GM13977 (cell line): ENCODE results near the gene MEF2C.

ENCODE experiments used
- DNase-seq: peaks from one replicate; pipeline ENCODE4 v3.0.0; 2012; ENCODE audit warnings: low spot score
- CTCF ChIP-seq: IDR thresholded peaks from 2 replicates; pipeline ENCODE4 v1.5.1; 2012; ENCODE audit warnings: mild to moderate bottlenecking, control low read depth; ENCODE audit not compliant: insufficient read depth; ENCODE audit errors: extremely low read depth, missing control alignments
- in situ Hi-C: fragments of 300-500 bp; cut with MboI; formaldehyde crosslinking; loops from one replicate; pipeline ENCODE4 v1.12.0; 2022; ENCODE audit warnings: low sequenced_read_pairs, low pct_unique_long_range_greater_than_20kb, mixed read lengths, inconsistent platforms; ENCODE audit not compliant: unreplicated experiment

The MEF2C gene

GRCh38 chr5:88748666-88749065, 134.3 kb downstream of the MEF2C start:
- in situ Hi-C loops = loop anchor here (25.0 kb wide), 1 partner anchor 539 kb away; no protein-coding TSS in a partner anchor
- DNase-seq = no peak
- TF ChIP-seq CTCF = no peak

DNA sequence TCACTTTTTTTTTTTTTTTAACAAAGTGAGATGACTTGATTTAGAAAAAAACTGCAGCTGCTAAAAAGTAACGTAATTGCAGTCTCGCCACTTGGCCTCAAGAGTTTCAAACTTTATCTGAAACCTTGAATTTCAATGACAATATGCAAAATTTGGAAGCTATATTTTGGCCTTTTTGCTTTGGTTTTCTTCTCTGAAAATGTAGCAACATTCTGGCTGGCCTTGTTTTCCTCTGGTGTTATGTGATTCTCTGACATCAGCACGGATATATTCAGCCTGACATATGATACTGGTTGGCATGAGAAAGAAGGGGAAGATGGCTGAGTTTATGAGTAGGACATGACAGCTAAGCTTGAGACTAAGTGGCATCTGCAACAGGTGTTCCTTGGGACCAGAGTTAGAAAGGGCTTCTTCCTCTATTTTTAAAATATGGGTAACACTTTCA, 136.5 kb downstream of the MEF2C start:
- no peak for TF ChIP-seq CTCF
- no peak for DNase-seq
- in situ Hi-C loops = loop anchor here (25.0 kb wide), 1 partner anchor 541 kb away; no protein-coding TSS in a partner anchor

DNA sequence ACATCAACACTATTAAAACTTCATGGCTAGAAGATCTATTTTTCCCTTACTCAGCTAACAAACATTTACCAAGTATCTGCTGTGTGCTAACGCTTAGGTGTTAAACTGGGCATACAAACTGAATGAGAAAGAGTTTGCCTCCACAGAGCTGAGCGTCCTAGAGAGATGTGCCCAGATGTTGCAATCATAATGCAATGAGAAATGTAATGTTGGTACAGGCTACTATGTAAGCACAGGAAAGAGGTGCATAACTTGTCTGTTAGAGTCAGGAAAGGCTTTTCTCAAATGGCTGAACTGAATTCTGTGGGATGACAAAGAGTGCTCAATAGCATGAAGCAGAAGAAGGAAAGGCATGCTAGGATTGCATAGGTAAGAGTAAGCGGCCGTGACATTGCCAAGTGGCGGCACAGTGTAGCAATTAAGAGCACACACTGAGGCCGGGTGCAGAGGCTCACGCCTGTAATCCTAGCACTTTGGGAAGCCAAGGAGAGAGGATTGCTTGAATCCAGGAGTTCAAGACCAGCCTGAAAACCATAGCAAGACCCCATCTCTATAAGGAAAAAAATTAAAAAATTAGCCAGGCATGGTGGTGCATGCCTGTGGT, 137.8 kb downstream of the MEF2C start:
- in situ Hi-C loops = loop anchor here (25.0 kb wide), 1 partner anchor 542 kb away; no protein-coding TSS in a partner anchor
- TF ChIP-seq CTCF = no peak
- no peak for DNase-seq

DNA sequence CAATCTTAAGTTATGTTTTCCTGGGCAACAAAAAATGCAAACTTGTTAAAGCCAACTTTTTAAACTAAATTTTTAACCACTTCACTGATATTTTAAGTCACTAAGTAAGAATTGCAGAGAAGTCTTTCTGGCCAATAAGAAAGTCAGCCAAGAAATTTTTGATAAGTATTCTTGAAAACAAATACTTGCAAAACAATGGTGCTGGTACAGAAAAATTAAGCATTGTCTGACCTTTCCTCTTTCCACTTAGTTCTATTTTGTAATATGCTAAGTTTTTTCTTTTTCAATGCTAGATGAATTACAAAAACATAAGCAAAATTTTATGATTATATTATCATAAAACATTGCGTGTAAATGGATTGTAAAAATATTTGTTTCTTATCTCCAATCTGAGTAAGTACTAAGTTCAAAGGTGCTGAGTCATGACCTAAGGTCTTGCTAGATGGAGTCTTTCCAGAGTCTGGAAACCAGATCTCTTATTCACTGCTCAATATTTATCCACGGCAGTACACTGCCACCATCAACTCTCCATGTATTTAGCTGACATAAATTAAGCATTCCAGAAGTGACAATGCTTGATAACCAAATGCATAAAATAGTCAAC, 139.7 kb downstream of the MEF2C start:
- no peak for TF ChIP-seq CTCF
- in situ Hi-C loops = loop anchor here (25.0 kb wide), 1 partner anchor 544 kb away; no protein-coding TSS in a partner anchor
- no peak for DNase-seq

GRCh38 chr5:88741964-88742363, 141.0 kb downstream of the MEF2C start:
- TF ChIP-seq CTCF = no peak
- in situ Hi-C loops = loop anchor here (25.0 kb wide), 1 partner anchor 545 kb away; no protein-coding TSS in a partner anchor
- no peak for DNase-seq

DNA sequence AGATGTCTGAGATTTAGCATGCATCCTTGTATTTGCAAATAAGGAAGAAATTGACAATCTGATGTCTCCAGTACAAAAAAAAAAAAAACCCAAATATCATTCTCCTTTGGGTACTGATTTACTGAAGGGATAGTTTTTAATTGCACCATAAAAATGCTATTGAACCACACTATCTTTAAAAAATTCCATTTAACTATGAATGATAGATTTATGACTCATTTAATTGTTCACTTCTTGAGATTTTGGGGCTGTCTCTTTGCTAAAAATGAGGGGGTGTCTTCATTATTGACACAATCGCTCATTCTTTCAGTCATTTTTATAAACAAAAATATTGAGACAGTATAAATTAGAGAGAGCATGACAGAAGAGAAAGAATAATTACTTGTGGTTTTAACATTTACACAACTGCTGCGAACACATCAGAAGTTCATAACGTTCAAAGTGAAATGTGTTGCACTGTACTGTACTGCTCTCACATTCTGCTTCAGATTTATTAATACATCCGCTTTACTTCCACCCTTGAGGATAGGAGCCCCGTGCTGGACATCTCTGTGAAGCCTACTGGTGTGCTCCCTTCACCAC, 142.3 kb downstream of the MEF2C start:
- TF ChIP-seq CTCF = no peak
- in situ Hi-C loops = loop anchor here (25.0 kb wide), 1 partner anchor 547 kb away; no protein-coding TSS in a partner anchor
- no peak for DNase-seq
